ENCODE results near the gene ABTB2.

- TF ChIP-seq REST (IDR thresholded peaks at IDR 0.05; ENCODE audit: unreplicated experiment) (no peak), CTCF (conservative IDR thresholded peaks at IDR 0.05; ENCODE audit: low read depth in 2 of 2) (no peak), STAT1 (IDR thresholded peaks at IDR 0.05; ENCODE audit: unreplicated experiment) (no peak), EZH2 (IDR thresholded peaks at IDR 0.05; ENCODE audit: low read depth, unreplicated experiment) (no peak), POLR2AphosphoS5 (IDR thresholded peaks at IDR 0.05; ENCODE audit: low read depth) (no peak), JUNB (IDR thresholded peaks at IDR 0.05; ENCODE audit: unreplicated experiment) (no peak), EZH2phosphoT487 (IDR thresholded peaks at IDR 0.05; ENCODE audit: unreplicated experiment) (no peak), ZNF331 (CRISPR knock-in tag; IDR thresholded peaks at IDR 0.05; ENCODE audit: low read depth) (no peak), CREB1 (CRISPR knock-in tag; IDR thresholded peaks at IDR 0.05; ENCODE audit: low read depth) (no peak), ZNF462 (CRISPR knock-in tag; IDR thresholded peaks at IDR 0.05) (no peak), ETS1 (IDR thresholded peaks at IDR 0.05) (no peak), NANOG (IDR thresholded peaks at IDR 0.05; ENCODE audit: borderline replicate concordance) (no peak)
Observed at GRCh38 chr11:34176751-34177209, 181.0 kb downstream of the ABTB2 start.

Measured in GM23338 (cell line).